B cell (primary cell): ENCODE data around the gene ALKBH5. TPM values are rescaled to one million over a fixed set of nuclear protein-coding genes. Genes with fewer than 3 reads are reported as not detected.

ENCODE experiments used
- ATAC-seq: fragments of 200-7000 bp; cut with Tn5 transposase; one replicate; pipeline ENCODE4 v1.10.0; 2021; ENCODE audit warnings: low read depth, mild to moderate bottlenecking, moderate number of reproducible peaks, moderate library complexity
- CTCF ChIA-PET: fragments of 350-600 bp; sonication (Branson Sonifier 250); formaldehyde crosslinking; loops from one replicate; lab custom pipeline; 2021; ENCODE audit warnings: antibody characterized with exemption, inconsistent platforms; lab: Charles Lee
- POLR2A ChIA-PET: fragments of 350-600 bp; sonication (Branson Sonifier 250); formaldehyde crosslinking; loops from one replicate; lab custom pipeline; 2021; ENCODE audit warnings: antibody characterized with exemption; lab: Charles Lee
- DNase-seq: peaks from one replicate; pipeline ENCODE4 v3.0.0; 2013
- H2AFZ ChIP-seq: 2 replicates; pipeline ENCODE4 v1.6.1; 2012; ENCODE audit warnings: mild to moderate bottlenecking, low read depth, low read length; ENCODE audit not compliant: insufficient read depth, poor library complexity, severe bottlenecking
- H3K27ac ChIP-seq, 2 donors: 1 replicate in 1 of 2; 2 replicates in 1 of 2; pipeline ENCODE4 v1.5.1; 2012 to 2013; ENCODE audit warnings: low read length in 2 of 2, mild to moderate bottlenecking in 2 of 2, moderate library complexity in 1 of 2
- H3K27me3 ChIP-seq, 4 experiments: fragments of 200-600 bp in 1 of 4; sonication (generic) in 1 of 4; replicated peaks in 1 of 4; 1 replicate in 2 of 4; 2 replicates in 2 of 4; pipeline versions ENCODE4 v1.6.1 to v1.7.0; 2013 to 2016; ENCODE audit warnings: low read length in 3 of 4, mild to moderate bottlenecking in 2 of 4, mixed read lengths in 1 of 4, moderate library complexity in 1 of 4; ENCODE audit not compliant: insufficient read depth in 4 of 4, control insufficient read depth in 3 of 4; ENCODE audit errors: control extremely low read depth in 1 of 4
- H3K36me3 ChIP-seq, 2 experiments: replicated peaks in 1 of 2; 1 replicate in 1 of 2; 2 replicates in 1 of 2; pipeline versions ENCODE4 v1.6.1 to v1.7.1; 2013; ENCODE audit warnings: low read length in 1 of 2; ENCODE audit not compliant: insufficient read depth in 2 of 2, control insufficient read depth in 1 of 2; ENCODE audit errors: control extremely low read depth in 1 of 2, extremely low read depth in 1 of 2
- H3K4me1 ChIP-seq, 2 donors: fragments of 200-600 bp in 1 of 2; sonication (generic) in 1 of 2; 1 replicate in 1 of 2; 2 replicates in 1 of 2; pipeline versions ENCODE4 v1.5.1 to v1.6.1; 2013 to 2017; ENCODE audit warnings: low read length in 2 of 2; ENCODE audit not compliant: control insufficient read depth in 2 of 2, insufficient read depth in 2 of 2
- H3K4me2 ChIP-seq: replicated peaks from 2 replicates; pipeline ENCODE3; 2012; ENCODE audit warnings: mild to moderate bottlenecking, low read depth, low read length; ENCODE audit not compliant: poor library complexity, severe bottlenecking
- H3K4me3 ChIP-seq, 5 experiments: fragments of 200-600 bp in 1 of 5; sonication (generic) in 1 of 5; 1 replicate in 3 of 5; 2 replicates in 2 of 5; pipeline versions ENCODE4 v1.5.1 to v1.7.0; 2011 to 2016; ENCODE audit warnings: low read length in 4 of 5, mild to moderate bottlenecking in 4 of 5, low read depth in 2 of 5, control low read depth in 1 of 5, moderate library complexity in 1 of 5; ENCODE audit not compliant: insufficient read depth in 1 of 5; ENCODE audit errors: control extremely low read depth in 1 of 5, extremely low read depth in 1 of 5
- H3K79me2 ChIP-seq: fragments of 200-600 bp; sonication (generic); one replicate; pipeline ENCODE4 v1.6.0; 2016; ENCODE audit warnings: low read length; ENCODE audit not compliant: control insufficient read depth, insufficient read depth
- H3K9ac ChIP-seq: fragments of 200-600 bp; sonication (generic); 2 replicates; pipeline ENCODE4 v1.6.1; 2017; ENCODE audit warnings: mild to moderate bottlenecking, low read length, moderate library complexity
- H3K9me3 ChIP-seq, 3 donors: one replicate each; pipeline versions ENCODE4 v1.6.1 to v1.7.1; 2013; ENCODE audit warnings: low read length in 2 of 3; ENCODE audit not compliant: control insufficient read depth in 2 of 3, insufficient read depth in 1 of 3; ENCODE audit errors: control extremely low read depth in 1 of 3
- H4K20me1 ChIP-seq: 2 replicates; pipeline ENCODE4 v1.6.0; 2012; ENCODE audit warnings: mild to moderate bottlenecking, low read length; ENCODE audit not compliant: insufficient read depth, control insufficient read depth, poor library complexity, severe bottlenecking
- H3K27ac Mint-ChIP-seq: one replicate; pipeline ENCODE4 v1.8.0; 2021; ENCODE audit warnings: mixed read lengths
- H3K27me3 Mint-ChIP-seq: one replicate; pipeline ENCODE4 v1.8.0; 2021; ENCODE audit warnings: mixed read lengths
- H3K4me1 Mint-ChIP-seq: one replicate; pipeline ENCODE4 v1.8.0; 2021; ENCODE audit warnings: mixed read lengths
- H3K4me3 Mint-ChIP-seq: one replicate; pipeline ENCODE4 v1.8.0; 2021; ENCODE audit warnings: mixed read lengths
- H3K9me3 Mint-ChIP-seq: one replicate; pipeline ENCODE4 v1.8.0; 2022; ENCODE audit warnings: mixed read lengths; ENCODE audit not compliant: insufficient read depth
- CTCF ChIP-seq: fragments of 200-600 bp; IDR thresholded peaks from one replicate; pipeline ENCODE4 v1.8.0; 2022; ENCODE audit warnings: antibody characterized with exemption, mild to moderate bottlenecking
- EZH2 ChIP-seq: IDR thresholded peaks from 2 replicates; pipeline ENCODE4 v1.6.1; 2012; ENCODE audit warnings: borderline replicate concordance, low read depth, mild to moderate bottlenecking, moderate library complexity, low read length; ENCODE audit not compliant: insufficient read depth, poor library complexity, severe bottlenecking
- WGBS: methylation state at CpG from one replicate; pipeline ENCODE4 v1.1.5; 2013; ENCODE audit warnings: missing lambda C conversion rate; ENCODE audit not compliant: insufficient coverage; 5-methylcytosine and 5-hydroxymethylcytosine counted together
- intact Hi-C: fragments of 100-400 bp; cut with micrococcal nuclease; formaldehyde crosslinking; loops from one replicate; pipeline ENCODE4 v1.10.0; 2022
- polyA plus RNA-seq: library from polyadenylated mRNA; depleted of rRNA; stranded (reverse); fragments of >200 nt; gene quantifications from 2 replicates; pipeline ENCODE4 v1.2.3, GENCODE V29; 2012
- total RNA-seq, 2 donors: library from RNA; stranded (reverse); fragments of 120-200 nt in 1 of 2; gene quantifications; 1 replicate in 1 of 2; 2 replicates in 1 of 2; pipeline versions ENCODE4 v1.2.3 to v1.2.4, GENCODE V29; 2013 to 2022

Gene ALKBH5
- total and polyA plus RNA-seq, 2 donors (not counting 1 experiment from before 2014, with no cell fraction given) = 63.3 to 104 TPM

GRCh38 chr17:18191967-18192366, 8.3 kb downstream of the ALKBH5 start:
- Histone ChIP-seq H3K4me1 (peaks cover 23 to 37% of the 10 kb centered on the region in 2 donors), H2AFZ (no peak overlapping the region), H3K79me2 (peaks cover 95% of the 10 kb centered on the region), H3K9ac (no peak overlapping the region), H3K9me3 (no peaks in the 10 kb centered on the region), H3K4me3 (no peak overlapping the region), H3K4me2 (no peak overlapping the region), H3K27ac (no peak overlapping the region), H3K27me3 (no peaks in the 10 kb centered on the region), H4K20me1 (peaks cover 94% of the 10 kb centered on the region), H3K36me3 (peaks cover 10 to 50% of the 10 kb centered on the region in 2 experiments)
- Mint-ChIP-seq H3K4me1 (peaks cover 56% of the 10 kb centered on the region), H3K9me3 (no peaks in the 10 kb centered on the region), H3K4me3 (no peak overlapping the region), H3K27me3 (no peaks in the 10 kb centered on the region), H3K27ac (no peak overlapping the region)
- ChIA-PET CTCF (interaction anchor here (0.5 to 1.2 kb wide), 3 partner anchors 24 to 467 kb away, joined by 3 to 5 read pairs (median 4); no protein-coding TSS in a partner anchor), POLR2A (interaction anchor here (0.7 kb wide), 1 partner anchor 79 kb away, joined by 6 read pairs; no protein-coding TSS in a partner anchor)
- TF ChIP-seq CTCF = peak; percentile 34
- TF ChIP-seq EZH2 = no peak
- intact Hi-C loops = no loop called here
- DNase-seq (no peak), ATAC-seq (peak; percentile 31)
- WGBS = 75% methylated on average over 1 of the region's 2 CpGs

GRCh38 chr17:18194394-18194793, 10.8 kb downstream of the ALKBH5 start:
- ATAC-seq = no peak

More at GRCh38 chr17:18194394-18194793, 10.8 kb downstream of the ALKBH5 start:
- H3K27me3 Mint-ChIP-seq = no peaks in the 10 kb centered on the region
- Histone ChIP-seq H3K4me3 (no peak overlapping the region), H3K27me3 (no peaks in the 10 kb centered on the region), H2AFZ (no peak overlapping the region), H4K20me1 (peaks cover 95% of the 10 kb centered on the region), H3K9ac (no peak overlapping the region), H3K4me1 (peaks cover 7 to 16% of the 10 kb centered on the region in 2 donors), H3K9me3 (no peaks in the 10 kb centered on the region), H3K4me2 (no peak overlapping the region), H3K36me3 (peaks cover 4 to 54% of the 10 kb centered on the region in 2 experiments), H3K27ac (no peak overlapping the region), H3K79me2 (peaks cover 95% of the 10 kb centered on the region)
- no peaks in the 10 kb centered on the region for H3K9me3 Mint-ChIP-seq
- CTCF ChIA-PET = interaction anchor here (1.4 to 1.9 kb wide), 2 partner anchors 11 to 53 kb away, joined by 3 to 4 read pairs; partner anchors contain the start of gene ALKBH5
- WGBS = no CpG with 5 or more reads among the region's 4 CpGs
- H3K4me1 Mint-ChIP-seq = peaks cover 47% of the 10 kb centered on the region
- POLR2A ChIA-PET = no interaction called here
- no peak for DNase-seq
- H3K4me3 Mint-ChIP-seq = no peak overlapping the region
- no peak overlapping the region for H3K27ac Mint-ChIP-seq
- TF ChIP-seq EZH2 (no peak), CTCF (no peak)
- intact Hi-C loops = no loop called here
